Measurements from ENCODE around the gene NT5C1B.

DNA sequence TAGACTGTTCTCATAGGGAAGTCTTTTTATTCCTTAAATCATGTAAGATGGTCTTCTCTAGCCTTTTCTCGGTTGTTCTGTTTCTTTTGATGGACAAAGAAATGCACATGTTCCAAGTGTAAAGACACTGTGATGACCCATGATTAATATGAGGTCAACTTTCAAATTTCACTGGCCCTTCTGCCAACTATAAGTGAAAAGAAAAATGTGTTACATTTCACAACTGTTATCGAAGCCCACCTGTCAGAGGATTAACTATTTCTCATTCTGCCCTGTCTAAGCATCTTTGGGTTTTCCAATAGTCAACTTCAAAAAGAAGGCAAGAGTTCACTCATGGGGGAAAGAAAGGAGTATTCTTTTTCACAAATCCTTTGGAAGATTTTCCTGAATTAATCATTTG lies 32.2 kb downstream of the NT5C1B start:
- no peak for TF ChIP-seq NFIC (IDR thresholded peaks at IDR 0.05)
- TF ChIP-seq TEAD4 (IDR thresholded peaks at IDR 0.05) = no peak
- no peak for TF ChIP-seq TAF1 (IDR thresholded peaks at IDR 0.05; ENCODE audit: low read depth)
- TF ChIP-seq, protein P1, sequence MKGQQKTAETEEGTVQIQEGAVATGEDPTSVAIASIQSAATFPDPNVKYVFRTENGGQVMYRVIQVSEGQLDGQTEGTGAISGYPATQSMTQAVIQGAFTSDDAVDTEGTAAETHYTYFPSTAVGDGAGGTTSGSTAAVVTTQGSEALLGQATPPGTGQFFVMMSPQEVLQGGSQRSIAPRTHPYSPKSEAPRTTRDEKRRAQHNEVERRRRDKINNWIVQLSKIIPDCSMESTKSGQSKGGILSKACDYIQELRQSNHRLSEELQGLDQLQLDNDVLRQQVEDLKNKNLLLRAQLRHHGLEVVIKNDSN (IDR thresholded peaks at IDR 0.05) = no peak
- TF ChIP-seq CEBPB (IDR thresholded peaks at IDR 0.05) = no peak
- no peak for TF ChIP-seq EP300 (IDR thresholded peaks at IDR 0.05; ENCODE audit: borderline replicate concordance)
- TF ChIP-seq, protein P2, sequence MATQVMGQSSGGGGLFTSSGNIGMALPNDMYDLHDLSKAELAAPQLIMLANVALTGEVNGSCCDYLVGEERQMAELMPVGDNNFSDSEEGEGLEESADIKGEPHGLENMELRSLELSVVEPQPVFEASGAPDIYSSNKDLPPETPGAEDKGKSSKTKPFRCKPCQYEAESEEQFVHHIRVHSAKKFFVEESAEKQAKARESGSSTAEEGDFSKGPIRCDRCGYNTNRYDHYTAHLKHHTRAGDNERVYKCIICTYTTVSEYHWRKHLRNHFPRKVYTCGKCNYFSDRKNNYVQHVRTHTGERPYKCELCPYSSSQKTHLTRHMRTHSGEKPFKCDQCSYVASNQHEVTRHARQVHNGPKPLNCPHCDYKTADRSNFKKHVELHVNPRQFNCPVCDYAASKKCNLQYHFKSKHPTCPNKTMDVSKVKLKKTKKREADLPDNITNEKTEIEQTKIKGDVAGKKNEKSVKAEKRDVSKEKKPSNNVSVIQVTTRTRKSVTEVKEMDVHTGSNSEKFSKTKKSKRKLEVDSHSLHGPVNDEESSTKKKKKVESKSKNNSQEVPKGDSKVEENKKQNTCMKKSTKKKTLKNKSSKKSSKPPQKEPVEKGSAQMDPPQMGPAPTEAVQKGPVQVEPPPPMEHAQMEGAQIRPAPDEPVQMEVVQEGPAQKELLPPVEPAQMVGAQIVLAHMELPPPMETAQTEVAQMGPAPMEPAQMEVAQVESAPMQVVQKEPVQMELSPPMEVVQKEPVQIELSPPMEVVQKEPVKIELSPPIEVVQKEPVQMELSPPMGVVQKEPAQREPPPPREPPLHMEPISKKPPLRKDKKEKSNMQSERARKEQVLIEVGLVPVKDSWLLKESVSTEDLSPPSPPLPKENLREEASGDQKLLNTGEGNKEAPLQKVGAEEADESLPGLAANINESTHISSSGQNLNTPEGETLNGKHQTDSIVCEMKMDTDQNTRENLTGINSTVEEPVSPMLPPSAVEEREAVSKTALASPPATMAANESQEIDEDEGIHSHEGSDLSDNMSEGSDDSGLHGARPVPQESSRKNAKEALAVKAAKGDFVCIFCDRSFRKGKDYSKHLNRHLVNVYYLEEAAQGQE (IDR thresholded peaks at IDR 0.05; ENCODE audit: low read depth) = no peak
- TF ChIP-seq RAD21 (IDR thresholded peaks at IDR 0.05; ENCODE audit: low read depth) = no peak
- TF ChIP-seq, protein P3, sequence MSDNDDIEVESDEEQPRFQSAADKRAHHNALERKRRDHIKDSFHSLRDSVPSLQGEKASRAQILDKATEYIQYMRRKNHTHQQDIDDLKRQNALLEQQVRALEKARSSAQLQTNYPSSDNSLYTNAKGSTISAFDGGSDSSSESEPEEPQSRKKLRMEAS (IDR thresholded peaks at IDR 0.05) = no peak
- TF ChIP-seq YY1 (IDR thresholded peaks at IDR 0.05; ENCODE audit: low read depth) = no peak
- TF ChIP-seq TCF12 (IDR thresholded peaks at IDR 0.05; ENCODE audit: low read depth) = no peak
- TF ChIP-seq EGR1 (IDR thresholded peaks at IDR 0.05) = no peak
- no peak for TF ChIP-seq FOXM1 (IDR thresholded peaks at IDR 0.05; ENCODE audit: borderline replicate concordance, low read depth)
